Measurements from ENCODE around the gene COLEC12.
"Not testable (repeated sequence)": the region's sequence is repeated elsewhere in the genome, so short reads cannot be mapped to it uniquely, and the experiment has no call there.

COLEC12 gene

DNA sequence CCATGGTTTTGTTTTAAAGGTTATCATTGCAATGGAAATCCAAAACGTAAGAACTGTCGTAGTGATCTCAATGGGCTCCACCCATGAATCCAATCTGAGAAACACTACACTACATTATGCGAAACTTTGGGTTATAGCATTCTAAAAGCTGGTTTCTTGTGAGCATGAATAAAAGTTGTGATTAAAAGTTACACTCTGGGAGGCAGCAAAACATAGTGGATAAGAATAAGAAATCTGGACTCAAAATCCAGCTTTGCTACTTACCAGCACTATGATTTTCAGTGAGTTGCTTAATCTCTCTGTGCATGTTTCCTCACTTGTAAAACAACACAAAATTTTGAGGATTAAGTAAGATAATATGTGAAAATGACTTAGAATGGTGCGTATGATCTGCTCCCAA lies 207.0 kb downstream of the COLEC12 start:
- no peak overlapping the region for H2AK5ac ChIP-seq (ENCODE audit: low read length)
- H3K27ac ChIP-seq (ENCODE audit: low read depth, low read length) = no peak overlapping the region
- no peak overlapping the region for H2AFZ ChIP-seq (ENCODE audit: insufficient read depth, low read length, poor library complexity)
- no peak overlapping the region for H3K4ac ChIP-seq (ENCODE audit: low read depth, low read length)
- H3K27me3 ChIP-seq (ENCODE audit: insufficient read depth, low read length) = no peaks in the 10 kb centered on the region
- H2BK120ac ChIP-seq (ENCODE audit: insufficient read depth, low read length, poor library complexity) = no peak overlapping the region
- H3K79me1 ChIP-seq (ENCODE audit: low read length) = no peaks in the 10 kb centered on the region
- no peaks in the 10 kb centered on the region for H3K36me3 ChIP-seq (ENCODE audit: control insufficient read depth in 1 of 2, insufficient read depth in 2 of 2, low read length in 2 of 2)
- no peak overlapping the region for H4K91ac ChIP-seq (ENCODE audit: low read depth, low read length)
- H3K4me1 ChIP-seq (ENCODE audit: control insufficient read depth in 1 of 2, insufficient read depth in 2 of 2, low read length in 2 of 2) = no peaks in the 10 kb centered on the region
- DNase-seq = peak in 1 of 2 donors; percentile 42
- no peak overlapping the region for H4K8ac ChIP-seq (ENCODE audit: low read depth, low read length)
- no peak overlapping the region for H3K18ac ChIP-seq (ENCODE audit: low read length)
- H3K4me2 ChIP-seq (ENCODE audit: low read length) = no peak overlapping the region
- H3K79me2 ChIP-seq (ENCODE audit: control insufficient read depth, insufficient read depth, low read length, poor library complexity) = no peaks in the 10 kb centered on the region
- no peak overlapping the region for H3K23ac ChIP-seq (ENCODE audit: low read length)
- no peak overlapping the region for H3K9ac ChIP-seq (ENCODE audit: low read length)
- H3K4me3 ChIP-seq (ENCODE audit: low read depth, low read length) = no peak overlapping the region
- H4K12ac ChIP-seq (ENCODE audit: low read depth, low read length) = no peak overlapping the region
- H3K14ac ChIP-seq (ENCODE audit: low read length) = no peak overlapping the region
- no peak overlapping the region for H2BK5ac ChIP-seq (ENCODE audit: low read depth, low read length, poor library complexity)
- H2BK12ac ChIP-seq (ENCODE audit: low read length) = no peak overlapping the region
- no peaks in the 10 kb centered on the region for H3K9me3 ChIP-seq (ENCODE audit: insufficient read depth, low read depth, low read length)
- WGBS (ENCODE audit: extremely low coverage, insufficient coverage, insufficient read length) = no CpG with 5 or more reads among the region's 4 CpGs

GRCh38 chr18:292271-292670 lies 208.2 kb downstream of the COLEC12 start:
- Histone ChIP-seq H3K4me2 (ENCODE audit: low read length) (no peak overlapping the region), H4K8ac (ENCODE audit: low read depth, low read length) (no peak overlapping the region), H2BK120ac (ENCODE audit: insufficient read depth, low read length, poor library complexity) (no peak overlapping the region), H3K79me1 (ENCODE audit: low read length) (no peaks in the 10 kb centered on the region), H2AK5ac (ENCODE audit: low read length) (no peak overlapping the region), H3K36me3 (ENCODE audit: control insufficient read depth in 1 of 2, insufficient read depth in 2 of 2, low read length in 2 of 2) (no peaks in the 10 kb centered on the region), H3K9ac (ENCODE audit: low read length) (no peak overlapping the region), H3K27ac (ENCODE audit: low read depth, low read length) (no peak overlapping the region), H3K79me2 (ENCODE audit: control insufficient read depth, insufficient read depth, low read length, poor library complexity) (no peaks in the 10 kb centered on the region), H2BK12ac (ENCODE audit: low read length) (no peak overlapping the region), H3K14ac (ENCODE audit: low read length) (no peak overlapping the region), H3K4ac (ENCODE audit: low read depth, low read length) (no peak overlapping the region), H2BK5ac (ENCODE audit: low read depth, low read length, poor library complexity) (no peak overlapping the region), H3K9me3 (ENCODE audit: insufficient read depth, low read depth, low read length) (no peaks in the 10 kb centered on the region), H3K23ac (ENCODE audit: low read length) (no peak overlapping the region), H3K4me1 (ENCODE audit: control insufficient read depth in 1 of 2, insufficient read depth in 2 of 2, low read length in 2 of 2) (no peaks in the 10 kb centered on the region), H2AFZ (ENCODE audit: insufficient read depth, low read length, poor library complexity) (no peak overlapping the region), H4K91ac (ENCODE audit: low read depth, low read length) (no peak overlapping the region), H4K12ac (ENCODE audit: low read depth, low read length) (no peak overlapping the region), H3K27me3 (ENCODE audit: insufficient read depth, low read length) (no peaks in the 10 kb centered on the region), H3K4me3 (ENCODE audit: low read depth, low read length) (no peak overlapping the region), H3K18ac (ENCODE audit: low read length) (no peak overlapping the region)
- DNase-seq = no peak
- no CpG with 5 or more reads among the region's 3 CpGs for WGBS (ENCODE audit: extremely low coverage, insufficient coverage, insufficient read length)

GRCh38 chr18:289970-290369 lies 210.5 kb downstream of the COLEC12 start:
- not testable (repeated sequence) for H3K79me1 ChIP-seq (ENCODE audit: low read length); H3K23ac ChIP-seq (ENCODE audit: low read length); H2AFZ ChIP-seq (ENCODE audit: insufficient read depth, low read length, poor library complexity); H2AK5ac ChIP-seq (ENCODE audit: low read length); H3K27me3 ChIP-seq (ENCODE audit: insufficient read depth, low read length); H2BK120ac ChIP-seq (ENCODE audit: insufficient read depth, low read length, poor library complexity); H2BK12ac ChIP-seq (ENCODE audit: low read length); H3K36me3 ChIP-seq (ENCODE audit: control insufficient read depth in 1 of 2, insufficient read depth in 2 of 2, low read length in 2 of 2); H4K91ac ChIP-seq (ENCODE audit: low read depth, low read length); H3K4ac ChIP-seq (ENCODE audit: low read depth, low read length); H3K4me2 ChIP-seq (ENCODE audit: low read length); H3K4me1 ChIP-seq (ENCODE audit: control insufficient read depth in 1 of 2, insufficient read depth in 2 of 2, low read length in 2 of 2); H3K4me3 ChIP-seq (ENCODE audit: low read depth, low read length); H4K8ac ChIP-seq (ENCODE audit: low read depth, low read length); H3K9ac ChIP-seq (ENCODE audit: low read length); H4K12ac ChIP-seq (ENCODE audit: low read depth, low read length); DNase-seq; H3K14ac ChIP-seq (ENCODE audit: low read length); H3K18ac ChIP-seq (ENCODE audit: low read length); H3K27ac ChIP-seq (ENCODE audit: low read depth, low read length); H3K9me3 ChIP-seq (ENCODE audit: insufficient read depth, low read depth, low read length); H2BK5ac ChIP-seq (ENCODE audit: low read depth, low read length, poor library complexity); H3K79me2 ChIP-seq (ENCODE audit: control insufficient read depth, insufficient read depth, low read length, poor library complexity)
- WGBS (ENCODE audit: extremely low coverage, insufficient coverage, insufficient read length) = no CpG with 5 or more reads among the region's 4 CpGs

- no peak overlapping the region for H4K91ac ChIP-seq (ENCODE audit: low read depth, low read length)
- no peak overlapping the region for H4K12ac ChIP-seq (ENCODE audit: low read depth, low read length)
- H3K9me3 ChIP-seq (ENCODE audit: insufficient read depth, low read depth, low read length) = no peaks in the 10 kb centered on the region
- H3K14ac ChIP-seq (ENCODE audit: low read length) = no peak overlapping the region
- no peak overlapping the region for H3K27ac ChIP-seq (ENCODE audit: low read depth, low read length)
- H2AK5ac ChIP-seq (ENCODE audit: low read length) = no peak overlapping the region
- no peak overlapping the region for H2AFZ ChIP-seq (ENCODE audit: insufficient read depth, low read length, poor library complexity)
- no peak overlapping the region for H2BK120ac ChIP-seq (ENCODE audit: insufficient read depth, low read length, poor library complexity)
- H3K9ac ChIP-seq (ENCODE audit: low read length) = no peak overlapping the region
- no peak overlapping the region for H4K8ac ChIP-seq (ENCODE audit: low read depth, low read length)
- H3K23ac ChIP-seq (ENCODE audit: low read length) = no peak overlapping the region
- H2BK12ac ChIP-seq (ENCODE audit: low read length) = no peak overlapping the region
- no peak overlapping the region for H3K4me2 ChIP-seq (ENCODE audit: low read length)
- H3K4ac ChIP-seq (ENCODE audit: low read depth, low read length) = no peak overlapping the region
- DNase-seq = no peak
- no peaks in the 10 kb centered on the region for H3K27me3 ChIP-seq (ENCODE audit: insufficient read depth, low read length)
- no peaks in the 10 kb centered on the region for H3K36me3 ChIP-seq (ENCODE audit: control insufficient read depth in 1 of 2, insufficient read depth in 2 of 2, low read length in 2 of 2)
- H2BK5ac ChIP-seq (ENCODE audit: low read depth, low read length, poor library complexity) = no peak overlapping the region
- no peaks in the 10 kb centered on the region for H3K4me1 ChIP-seq (ENCODE audit: control insufficient read depth in 1 of 2, insufficient read depth in 2 of 2, low read length in 2 of 2)
- no peaks in the 10 kb centered on the region for H3K79me1 ChIP-seq (ENCODE audit: low read length)
- H3K4me3 ChIP-seq (ENCODE audit: low read depth, low read length) = no peak overlapping the region
- H3K18ac ChIP-seq (ENCODE audit: low read length) = no peak overlapping the region
- no peaks in the 10 kb centered on the region for H3K79me2 ChIP-seq (ENCODE audit: control insufficient read depth, insufficient read depth, low read length, poor library complexity)
- no CpG with 5 or more reads among the region's 1 CpG for WGBS (ENCODE audit: extremely low coverage, insufficient coverage, insufficient read length)
Measured at GRCh38 chr18:289026-289425, 211.5 kb downstream of the COLEC12 start.
